ENCODE results near the gene CCT8.
A peak's percentile ranks its signal among the peaks of the same experiment; 100 is the strongest.

Gene CCT8

GRCh38 chr21:29073222-29074006 lies at the start of gene CCT8:
Gene CCT8 (minus strand): TSS chr21:29073648. CDS start chr21:29073590, 58 bp downstream.
- DNase-seq = peak; percentile 100

GRCh38 chr21:29121759-29122158 lies 48.3 kb upstream of the CCT8 start:
- no peak for DNase-seq

- no peak for DNase-seq
Measured at GRCh38 chr21:29117372-29117955, 44.0 kb upstream of the CCT8 start.

- DNase-seq = no peak
Measured at GRCh38 chr21:29115899-29116298, 42.5 kb upstream of the CCT8 start.

GRCh38 chr21:29114765-29115500 lies 41.5 kb upstream of the CCT8 start:
- DNase-seq = peak; percentile 95

GRCh38 chr21:29105218-29105617 lies 31.8 kb upstream of the CCT8 start:
- peak; percentile 77 for DNase-seq

GRCh38 chr21:29104239-29104708 lies 30.8 kb upstream of the CCT8 start:
- DNase-seq = no peak

GRCh38 chr21:29102791-29103257 lies 29.4 kb upstream of the CCT8 start:
- DNase-seq = no peak

GRCh38 chr21:29098156-29098555 lies 24.7 kb upstream of the CCT8 start:
- no peak for DNase-seq

- DNase-seq = no peak
Measured at GRCh38 chr21:29096218-29097015, 23.0 kb upstream of the CCT8 start.

- peak; percentile 58 for DNase-seq
Measured at GRCh38 chr21:29092102-29092959, 18.9 kb upstream of the CCT8 start.

GRCh38 chr21:29091033-29091432 lies 17.6 kb upstream of the CCT8 start:
- peak; percentile 86 for DNase-seq

- DNase-seq = no peak
Measured at GRCh38 chr21:29085106-29085752, 11.8 kb upstream of the CCT8 start.

GRCh38 chr21:29084372-29084771 lies 10.9 kb upstream of the CCT8 start:
- peak; percentile 64 for DNase-seq

GRCh38 chr21:29083306-29083705 lies 9.9 kb upstream of the CCT8 start:
- DNase-seq = no peak

- DNase-seq = no peak
Measured at GRCh38 chr21:29082046-29082815, 8.8 kb upstream of the CCT8 start.

- DNase-seq = no peak
Measured at GRCh38 chr21:29080454-29080941, 7.0 kb upstream of the CCT8 start.

- no peak for DNase-seq
Measured at GRCh38 chr21:29078869-29079767, 5.7 kb upstream of the CCT8 start.

GRCh38 chr21:29077651-29078090 lies 4.2 kb upstream of the CCT8 start:
- DNase-seq = peak; percentile 66

Data from EL (cell line).